Activated T-helper 1 cell treated with Interleukin-2 at 50 U/mL for 16 hours (primary cell): ENCODE data around the gene LGR5.
"Not testable (repeated sequence)": the region's sequence is repeated elsewhere in the genome, so short reads cannot be mapped to it uniquely, and the experiment has no call there.

Source experiments
- DNase-seq: peaks from one replicate; pipeline ENCODE4 v3.0.0-alpha.2; 2020; ENCODE audit warnings: low read depth

LGR5 gene

GRCh38 chr12:71474791-71475190 lies 35.2 kb downstream of the LGR5 start:
- DNase-seq: no peak

- DNase-seq: no peak
Measured at GRCh38 chr12:71475280-71475679, 35.7 kb downstream of the LGR5 start.

GRCh38 chr12:71476513-71476912 lies 36.9 kb downstream of the LGR5 start:
- no peak for DNase-seq

- DNase-seq: no peak
Measured at GRCh38 chr12:71477609-71478008, 38.0 kb downstream of the LGR5 start.

- no peak for DNase-seq
Measured at GRCh38 chr12:71478270-71478669, 38.7 kb downstream of the LGR5 start.

- DNase-seq: no peak
Measured at GRCh38 chr12:71484272-71484905, 44.8 kb downstream of the LGR5 start.

- not testable (repeated sequence) for DNase-seq
Measured at GRCh38 chr12:71490844-71491243, 51.2 kb downstream of the LGR5 start.

- DNase-seq: no peak
Measured at GRCh38 chr12:71492604-71493003, 53.0 kb downstream of the LGR5 start.

GRCh38 chr12:71499834-71500233 lies 60.2 kb downstream of the LGR5 start:
- DNase-seq: no peak

- no peak for DNase-seq
Measured at GRCh38 chr12:71503579-71504391, 64.2 kb downstream of the LGR5 start.

GRCh38 chr12:71504476-71504875 lies 64.9 kb downstream of the LGR5 start:
- DNase-seq: no peak

GRCh38 chr12:71509705-71510104 lies 70.1 kb downstream of the LGR5 start:
- DNase-seq: no peak

GRCh38 chr12:71517145-71517846 lies 77.7 kb downstream of the LGR5 start:
- DNase-seq: no peak

- no peak for DNase-seq
Measured at GRCh38 chr12:71521125-71521524, 81.5 kb downstream of the LGR5 start.

GRCh38 chr12:71524626-71525025 lies 85.0 kb downstream of the LGR5 start:
- no peak for DNase-seq

- no peak for DNase-seq
Measured at GRCh38 chr12:71533703-71534102, 94.1 kb downstream of the LGR5 start.

GRCh38 chr12:71536279-71536938 lies 96.8 kb downstream of the LGR5 start:
- DNase-seq: no peak

GRCh38 chr12:71536939-71537622 lies 97.5 kb downstream of the LGR5 start:
- DNase-seq: no peak

GRCh38 chr12:71538807-71539206 lies 99.2 kb downstream of the LGR5 start:
- no peak for DNase-seq

GRCh38 chr12:71541583-71541982 lies 102.0 kb downstream of the LGR5 start:
- no peak for DNase-seq

GRCh38 chr12:71546322-71546861 lies 106.8 kb downstream of the LGR5 start:
- DNase-seq: no peak

GRCh38 chr12:71548893-71549292 lies 109.3 kb downstream of the LGR5 start:
- no peak for DNase-seq
